Esophagus muscularis mucosa (tissue), 4 donors: ENCODE data around the gene PEPD. TPM values are rescaled to one million over a fixed set of nuclear protein-coding genes. Genes with fewer than 3 reads are reported as not detected.

Experiments
- DNase-seq: peaks from one replicate; pipeline ENCODE4 v3.0.0-alpha.2; 2017; ENCODE audit errors: extremely low spot score
- H3K27ac ChIP-seq, 4 donors: fragments of 200-600 bp; sonication (generic); replicated peaks in 1 of 4; 1 replicate in 3 of 4; 2 replicates in 1 of 4; pipeline ENCODE4 v1.5.1; 2016 to 2019; ENCODE audit warnings: mild to moderate bottlenecking in 1 of 4
- H3K27me3 ChIP-seq, 4 donors: fragments of 200-600 bp; sonication (generic); one replicate each; pipeline versions ENCODE4 v1.5.1 to v1.6.0; 2016 to 2019
- H3K36me3 ChIP-seq, 4 donors: fragments of 200-600 bp; sonication (generic); one replicate each; pipeline ENCODE4 v1.5.1; 2016 to 2019
- H3K4me1 ChIP-seq, 4 donors: fragments of 200-600 bp; sonication (generic); one replicate each; pipeline ENCODE4 v1.5.1; 2016 to 2019
- H3K4me3 ChIP-seq, 4 donors: fragments of 200-600 bp; sonication (generic); 1 replicate in 2 of 4; 2 replicates in 2 of 4; pipeline ENCODE4 v1.5.1; 2016 to 2019; ENCODE audit warnings: mild to moderate bottlenecking in 4 of 4, moderate library complexity in 1 of 4
- H3K9me3 ChIP-seq, 4 donors: fragments of 200-600 bp; sonication (generic); 1 replicate in 3 of 4; 2 replicates in 1 of 4; pipeline ENCODE4 v1.5.1; 2016 to 2019
- EP300 ChIP-seq: sonication (generic); formaldehyde crosslinking; IDR thresholded peaks from one replicate; pipeline ENCODE4 v1.6.1; 2017; ENCODE audit warnings: antibody characterized with exemption
- POLR2A ChIP-seq: fragments of 450-650 bp; IDR thresholded peaks from one replicate; pipeline ENCODE4 v1.6.1; 2017; ENCODE audit warnings: antibody characterized with exemption, moderate library complexity, mild to moderate bottlenecking, low read depth
- POLR2AphosphoS5 ChIP-seq, 2 donors: sonication (generic); formaldehyde crosslinking; IDR thresholded peaks; one replicate each; pipeline ENCODE4 v1.6.1; 2017; ENCODE audit warnings: antibody characterized with exemption in 2 of 2
- WGBS: methylation state at CpG from one replicate; pipeline ENCODE4 v1.1.5; 2018; 5-methylcytosine and 5-hydroxymethylcytosine counted together
- intact Hi-C: fragments of 100-400 bp; cut with DNase I; formaldehyde crosslinking; loops from one replicate; pipeline ENCODE4 v1.15.1; 2023
- total RNA-seq, 4 donors: library from RNA; depleted of rRNA; stranded (reverse); fragments of >200 nt; gene quantifications; one replicate each; pipeline versions ENCODE4 v1.1.0 to v1.2.1, GENCODE V29; 2016
- TF ChIP-seq, protein P1 (sequence below), 3 experiments: fragments of 200-600 bp in 2 of 3; fragments of 450-650 bp in 1 of 3; sonication (generic) in 2 of 3; IDR thresholded peaks; one replicate each; pipeline ENCODE4 v1.5.1; 2017 to 2019; ENCODE audit warnings: antibody characterized with exemption in 3 of 3, mild to moderate bottlenecking in 2 of 3, moderate library complexity in 1 of 3

The PEPD gene
- total RNA-seq, 4 donors from 2014 or later = 59.8 to 90.9 (median 73.0) TPM

DNA sequence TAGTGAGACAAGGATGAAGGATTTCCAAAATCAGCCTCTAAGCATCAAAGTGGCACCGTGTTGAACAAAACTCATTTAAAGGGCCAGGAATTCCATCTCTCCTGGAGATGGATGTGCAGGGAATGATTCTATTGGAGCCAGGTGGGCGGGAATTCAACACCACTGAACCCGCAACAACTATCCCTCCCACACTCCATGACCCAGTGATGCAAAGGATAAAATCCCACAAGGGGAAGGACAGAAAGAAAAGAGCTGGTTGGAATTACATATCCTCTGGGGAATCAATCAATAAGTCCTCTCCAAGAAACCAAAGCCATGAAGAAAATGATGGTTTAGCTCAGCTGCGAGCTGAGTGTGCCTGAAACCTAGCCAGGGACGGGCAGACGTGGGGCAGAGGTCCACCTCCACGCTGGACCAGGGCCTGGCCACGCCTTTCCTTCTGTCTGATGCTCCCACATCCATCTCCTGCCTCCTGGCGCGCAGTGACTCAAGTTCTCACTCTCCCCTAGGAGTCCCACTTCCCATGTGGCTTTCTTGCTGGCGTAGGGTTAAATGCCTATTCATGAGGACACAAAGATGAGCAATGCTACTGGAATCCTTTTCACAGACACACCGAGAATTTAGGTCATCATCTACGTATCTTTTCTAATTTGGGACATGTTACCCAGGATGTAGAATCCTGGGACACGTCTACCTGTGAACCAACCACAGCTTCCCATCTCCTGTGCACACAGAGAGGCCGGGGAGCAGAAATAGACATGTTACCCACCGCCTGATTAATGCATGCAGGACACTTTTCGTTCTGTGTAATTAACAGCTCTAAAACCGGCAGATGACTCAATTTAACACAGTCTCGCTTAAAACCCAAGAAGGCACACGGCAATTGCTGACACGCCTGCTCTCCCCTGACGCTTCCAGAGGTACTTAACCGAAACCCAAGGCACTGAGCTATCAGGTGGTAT, 48.6 kb downstream of the PEPD start:
- Histone ChIP-seq H3K36me3 (peaks cover 8 to 49% (median 39%) of the 10 kb centered on the region in 4 donors), H3K4me3 (no peak overlapping the region), H3K4me1 (no peaks in the 10 kb centered on the region), H3K9me3 (no peaks in the 10 kb centered on the region), H3K27me3 (no peaks in the 10 kb centered on the region), H3K27ac (no peak overlapping the region)
- DNase-seq = no peak
- intact Hi-C loops = no loop called here
- TF ChIP-seq, protein P1, sequence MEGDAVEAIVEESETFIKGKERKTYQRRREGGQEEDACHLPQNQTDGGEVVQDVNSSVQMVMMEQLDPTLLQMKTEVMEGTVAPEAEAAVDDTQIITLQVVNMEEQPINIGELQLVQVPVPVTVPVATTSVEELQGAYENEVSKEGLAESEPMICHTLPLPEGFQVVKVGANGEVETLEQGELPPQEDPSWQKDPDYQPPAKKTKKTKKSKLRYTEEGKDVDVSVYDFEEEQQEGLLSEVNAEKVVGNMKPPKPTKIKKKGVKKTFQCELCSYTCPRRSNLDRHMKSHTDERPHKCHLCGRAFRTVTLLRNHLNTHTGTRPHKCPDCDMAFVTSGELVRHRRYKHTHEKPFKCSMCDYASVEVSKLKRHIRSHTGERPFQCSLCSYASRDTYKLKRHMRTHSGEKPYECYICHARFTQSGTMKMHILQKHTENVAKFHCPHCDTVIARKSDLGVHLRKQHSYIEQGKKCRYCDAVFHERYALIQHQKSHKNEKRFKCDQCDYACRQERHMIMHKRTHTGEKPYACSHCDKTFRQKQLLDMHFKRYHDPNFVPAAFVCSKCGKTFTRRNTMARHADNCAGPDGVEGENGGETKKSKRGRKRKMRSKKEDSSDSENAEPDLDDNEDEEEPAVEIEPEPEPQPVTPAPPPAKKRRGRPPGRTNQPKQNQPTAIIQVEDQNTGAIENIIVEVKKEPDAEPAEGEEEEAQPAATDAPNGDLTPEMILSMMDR (IDR thresholded peaks at IDR 0.05) = no peak
- TF ChIP-seq EP300 (no peak), POLR2A (no peak), POLR2AphosphoS5 (IDR thresholded peaks at IDR 0.05) (no peak)
- WGBS = 86% methylated on average over 21 of the region's 23 CpGs

DNA sequence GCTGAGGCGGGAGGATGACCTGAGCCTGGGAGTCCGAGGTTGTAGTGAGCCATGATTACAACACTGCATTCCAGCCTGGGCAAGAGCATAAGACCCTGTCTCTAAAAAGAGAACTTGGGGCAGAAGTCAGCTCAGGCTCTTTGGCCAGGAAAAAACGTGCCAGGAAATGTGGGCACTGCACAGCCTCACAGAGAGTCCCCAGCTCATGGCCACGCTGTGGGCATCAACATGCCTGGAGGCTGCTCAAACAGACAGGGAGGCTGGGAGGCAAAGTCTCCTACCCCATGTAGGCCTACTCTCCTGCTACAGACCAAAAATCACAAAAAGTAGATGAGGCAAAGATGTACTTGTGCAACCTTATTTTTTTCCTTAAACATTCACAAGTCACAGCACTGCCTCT, 49.4 kb downstream of the PEPD start:
- H3K4me1 ChIP-seq = no peaks in the 10 kb centered on the region
- no peak overlapping the region for H3K4me3 ChIP-seq
- no peaks in the 10 kb centered on the region for H3K27me3 ChIP-seq
- 89% methylated on average over 4 of the region's 4 CpGs for WGBS
- intact Hi-C loops = no loop called here
- DNase-seq = no peak
- TF ChIP-seq POLR2A (no peak), POLR2AphosphoS5 (IDR thresholded peaks at IDR 0.05) (no peak), EP300 (no peak)
- TF ChIP-seq, protein P1 (IDR thresholded peaks at IDR 0.05) = no peak
- H3K9me3 ChIP-seq = no peaks in the 10 kb centered on the region
- H3K27ac ChIP-seq = no peak overlapping the region
- peaks cover 8 to 44% (median 32%) of the 10 kb centered on the region in 4 donors for H3K36me3 ChIP-seq

DNA sequence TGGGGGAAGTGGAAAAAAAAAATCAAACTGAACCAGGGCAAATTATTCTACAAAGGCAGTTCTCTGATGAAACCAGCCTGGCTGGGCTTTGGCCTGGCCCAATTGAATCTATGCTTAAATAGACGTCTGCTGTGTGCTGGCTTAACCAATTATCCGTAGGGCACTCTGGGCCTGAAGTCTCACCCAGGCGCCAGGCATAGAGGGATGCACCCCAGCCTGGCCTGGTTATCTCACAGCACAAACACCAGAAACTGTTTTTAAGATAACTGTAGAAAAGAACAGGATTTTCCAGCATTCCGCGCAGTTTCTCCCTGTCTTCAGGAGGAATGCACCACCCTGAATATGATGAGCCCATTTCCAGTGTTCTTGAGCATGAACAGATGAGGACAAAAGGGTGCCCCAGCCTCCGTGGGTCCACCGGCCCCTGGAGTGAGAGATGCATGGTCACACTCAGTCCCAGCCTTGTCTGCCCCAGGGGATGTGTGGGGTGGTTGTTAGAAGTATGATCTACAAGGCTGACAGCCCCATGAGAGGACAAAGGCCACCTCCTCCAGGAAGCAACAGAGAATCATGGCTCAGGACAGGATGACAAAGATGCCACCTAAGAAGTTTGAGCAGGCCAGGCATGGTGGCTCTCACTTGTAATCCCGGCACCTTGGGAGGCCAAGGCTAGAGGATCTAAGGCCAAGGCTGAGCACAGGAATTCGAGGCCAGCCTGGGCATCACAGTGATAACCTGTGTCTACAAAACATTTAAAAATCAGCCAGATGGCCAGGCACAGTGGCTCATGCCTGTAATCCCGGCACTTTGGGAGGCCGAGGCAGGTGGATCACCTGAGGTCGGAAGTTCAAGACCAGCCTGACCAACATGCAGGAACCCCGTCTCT, 50.2 kb downstream of the PEPD start:
- no peak for DNase-seq
- TF ChIP-seq POLR2A = no peak
- TF ChIP-seq POLR2AphosphoS5 (IDR thresholded peaks at IDR 0.05) = no peak
- no peak for TF ChIP-seq EP300
- TF ChIP-seq, protein P1 (IDR thresholded peaks at IDR 0.05) = no peak
- WGBS = 97% methylated on average over 13 of the region's 13 CpGs
- intact Hi-C loops = no loop called here
- no peak overlapping the region for H3K4me3 ChIP-seq
- peaks cover 8 to 36% (median 27%) of the 10 kb centered on the region in 4 donors for H3K36me3 ChIP-seq
- H3K4me1 ChIP-seq = peaks cover 0 to 1% (median under 1%) of the 10 kb centered on the region in 4 donors
- no peaks in the 10 kb centered on the region for H3K9me3 ChIP-seq
- H3K27ac ChIP-seq = no peak overlapping the region
- no peaks in the 10 kb centered on the region for H3K27me3 ChIP-seq

DNA sequence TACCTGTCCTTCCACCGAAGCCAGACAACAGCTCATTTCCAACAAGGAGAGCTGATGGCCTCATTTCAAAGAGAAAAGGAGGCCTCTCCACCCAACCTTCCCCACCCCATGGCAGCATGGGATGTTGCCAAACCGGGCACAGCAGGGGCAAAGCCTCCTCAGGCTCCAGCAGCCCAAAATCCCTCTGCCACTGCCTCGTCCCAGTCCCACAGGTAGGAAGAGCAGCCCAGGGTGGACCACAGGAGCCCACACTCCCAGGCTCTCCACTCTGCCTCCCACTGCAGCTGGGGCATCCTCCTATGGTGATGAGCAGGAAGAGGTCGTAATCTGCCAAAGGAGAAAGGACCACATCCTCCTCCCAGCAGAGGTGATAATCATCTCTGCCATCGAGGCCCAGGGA, 50.9 kb downstream of the PEPD start:
- H3K36me3 ChIP-seq = peaks cover 8 to 31% (median 21%) of the 10 kb centered on the region in 4 donors
- no peak overlapping the region for H3K4me3 ChIP-seq
- 72% methylated on average over 5 of the region's 5 CpGs for WGBS
- no peak for DNase-seq
- H3K9me3 ChIP-seq = no peaks in the 10 kb centered on the region
- no peaks in the 10 kb centered on the region for H3K27me3 ChIP-seq
- TF ChIP-seq POLR2A (no peak), POLR2AphosphoS5 (IDR thresholded peaks at IDR 0.05) (no peak)
- H3K27ac ChIP-seq = no peak overlapping the region
- intact Hi-C loops = no loop called here
- peaks cover 0 to 8% (median 2%) of the 10 kb centered on the region in 4 donors for H3K4me1 ChIP-seq

DNA sequence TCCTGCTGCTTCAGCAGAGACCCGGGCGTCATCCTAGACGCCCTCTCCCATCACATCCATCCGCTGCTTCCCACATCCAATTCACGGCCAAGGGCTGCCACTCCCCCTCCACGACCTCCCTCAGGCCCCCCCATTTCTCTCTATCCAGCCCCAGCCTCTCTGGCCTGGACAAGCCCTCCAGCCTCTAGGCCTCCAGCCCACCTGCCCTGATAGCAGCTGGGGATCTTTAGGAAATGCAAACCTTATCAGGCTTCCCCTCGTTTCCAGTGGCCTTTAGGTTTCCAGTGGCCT, 51.6 kb downstream of the PEPD start:
- no peak for DNase-seq
- TF ChIP-seq POLR2A = no peak
- H3K27me3 ChIP-seq = no peaks in the 10 kb centered on the region
- no peak overlapping the region for H3K4me3 ChIP-seq
- H3K9me3 ChIP-seq = no peaks in the 10 kb centered on the region
- H3K4me1 ChIP-seq = peaks cover 0 to 10% (median 4%) of the 10 kb centered on the region in 4 donors
- intact Hi-C loops = no loop called here
- WGBS = 88% methylated on average over 7 of the region's 7 CpGs
- H3K36me3 ChIP-seq = peaks cover 7 to 26% (median 17%) of the 10 kb centered on the region in 4 donors
- no peak overlapping the region for H3K27ac ChIP-seq
